ENCODE measurements around the gene ASMTL.
"Not testable (repeated sequence)": the region's sequence is repeated elsewhere in the genome, so short reads cannot be mapped to it uniquely, and the experiment has no call there.

ASMTL gene

GRCh38 chrX:1452516-1453394, at the start of gene ASMTL:
TSS of gene ASMTL (minus strand) at chrX:1452909. CDS start at chrX:1452840, 69 bp downstream.
- DNase-seq: no peak

GRCh38 chrX:1502241-1502640, 49.5 kb upstream of the ASMTL start:
- no peak for DNase-seq

- DNase-seq: no peak
Observed at GRCh38 chrX:1500701-1501624, 48.3 kb upstream of the ASMTL start.

- no peak for DNase-seq
Observed at GRCh38 chrX:1496076-1496475, 43.4 kb upstream of the ASMTL start.

- DNase-seq: no peak
Observed at GRCh38 chrX:1493877-1494510, 41.3 kb upstream of the ASMTL start.

GRCh38 chrX:1493412-1493811, 40.7 kb upstream of the ASMTL start:
- DNase-seq: no peak

- DNase-seq: no peak
Observed at GRCh38 chrX:1492421-1493012, 39.8 kb upstream of the ASMTL start.

GRCh38 chrX:1491851-1492349, 39.2 kb upstream of the ASMTL start:
- no peak for DNase-seq

- DNase-seq: not testable (repeated sequence)
Observed at GRCh38 chrX:1491248-1491647, 38.5 kb upstream of the ASMTL start.

- not testable (repeated sequence) for DNase-seq
Observed at GRCh38 chrX:1490723-1491122, 38.0 kb upstream of the ASMTL start.

- not testable (repeated sequence) for DNase-seq
Observed at GRCh38 chrX:1489354-1489753, 36.6 kb upstream of the ASMTL start.

- no peak for DNase-seq
Observed at GRCh38 chrX:1488745-1489144, 36.0 kb upstream of the ASMTL start.

- DNase-seq: no peak
Observed at GRCh38 chrX:1488141-1488540, 35.4 kb upstream of the ASMTL start.

GRCh38 chrX:1487401-1487800, 34.7 kb upstream of the ASMTL start:
- no peak for DNase-seq

GRCh38 chrX:1486749-1487361, 34.1 kb upstream of the ASMTL start:
- no peak for DNase-seq

- no peak for DNase-seq
Observed at GRCh38 chrX:1486177-1486576, 33.5 kb upstream of the ASMTL start.

GRCh38 chrX:1485033-1485432, 32.3 kb upstream of the ASMTL start:
- no peak for DNase-seq

GRCh38 chrX:1484638-1485019, 31.9 kb upstream of the ASMTL start:
- DNase-seq: no peak

- no peak for DNase-seq
Observed at GRCh38 chrX:1483843-1484637, 31.3 kb upstream of the ASMTL start.

- DNase-seq: not testable (repeated sequence)
Observed at GRCh38 chrX:1482530-1482928, 29.8 kb upstream of the ASMTL start.
